Posterior vena cava (tissue), 2 donors: Measurements from ENCODE around the gene STON1. TPM values are rescaled to one million over a fixed set of nuclear protein-coding genes. Genes with fewer than 3 reads are reported as not detected.
"Not testable (repeated sequence)": the region's sequence is repeated elsewhere in the genome, so short reads cannot be mapped to it uniquely, and the experiment has no call there.

Experiments
- DNase-seq: peaks from one replicate; pipeline ENCODE4 v3.0.0-alpha.2; 2020; ENCODE audit warnings: low spot score
- intact Hi-C, 2 donors: fragments of 100-400 bp; cut with DNase I; formaldehyde crosslinking; loops; one replicate each; pipeline versions ENCODE4 v1.14.1 to v1.14.2; 2022 to 2023
- total RNA-seq, 2 donors: library from RNA; stranded (reverse); fragmentation: NEBNext Ultra II Directional; extraction: Animal tissue kit (Norgen Biotek cat#: 25700); gene quantifications; one replicate each; pipeline ENCODE4 v1.2.1, GENCODE V29; 2021
- donor health status: DM: yes; HTN: yes; CAD: no.
- donor health status: DM: yes; HTN: yes; CAD: no.

Gene STON1
- total RNA-seq, 2 donors from 2014 or later, result 44.7 to 47.9 TPM

DNA sequence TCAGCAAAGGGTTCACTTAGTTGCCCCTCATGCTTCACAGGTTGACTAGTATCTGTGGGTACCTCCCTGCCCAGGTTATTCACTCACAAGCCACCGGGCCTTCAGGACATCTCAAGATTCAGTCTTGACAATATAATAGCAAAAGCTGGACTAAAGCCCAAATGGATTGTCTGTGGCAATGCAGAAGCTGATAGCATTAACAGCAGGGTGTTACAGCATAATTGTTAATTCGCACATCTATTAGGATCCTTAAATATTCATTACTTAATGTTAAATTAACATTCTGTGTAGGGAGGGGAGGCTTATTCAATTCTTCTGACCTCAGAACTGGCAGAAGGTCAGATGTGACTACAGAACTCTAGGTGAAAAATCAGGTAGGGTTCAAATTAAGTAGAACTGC lies 67.5 kb downstream of the STON1 start:
- no peak for DNase-seq
- intact Hi-C loops, result no loop called here

GRCh38 chr2:48600204-48600813 lies 70.4 kb downstream of the STON1 start:
- intact Hi-C loops, result no loop called here
- DNase-seq, result no peak

- DNase-seq, result no peak
- intact Hi-C loops, result no loop called here
Measured at GRCh38 chr2:48600917-48601316, 71.0 kb downstream of the STON1 start.

DNA sequence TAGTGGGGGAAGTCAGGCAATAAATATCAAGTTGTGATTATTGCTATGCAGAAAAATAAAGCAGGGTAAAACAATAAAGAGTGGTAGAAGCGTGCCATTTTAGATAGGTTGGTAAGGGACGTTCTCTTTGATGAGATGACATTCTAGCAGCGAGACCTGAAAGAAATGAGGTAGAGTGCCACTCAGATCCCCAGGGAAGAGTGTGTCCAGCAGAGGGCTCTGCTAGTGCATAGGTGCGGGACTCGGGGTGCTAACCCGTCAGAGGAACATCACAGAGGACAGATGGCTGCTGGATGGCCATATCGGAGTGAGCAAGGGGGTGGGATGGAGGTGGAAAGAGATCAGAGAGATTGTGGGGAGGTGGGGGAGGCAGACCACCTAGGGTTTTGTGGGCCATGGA lies 71.4 kb downstream of the STON1 start:
- DNase-seq, result no peak
- intact Hi-C loops, result no loop called here

- no peak for DNase-seq
- intact Hi-C loops, result no loop called here
Measured at GRCh38 chr2:48605482-48606175, 75.7 kb downstream of the STON1 start.

DNA sequence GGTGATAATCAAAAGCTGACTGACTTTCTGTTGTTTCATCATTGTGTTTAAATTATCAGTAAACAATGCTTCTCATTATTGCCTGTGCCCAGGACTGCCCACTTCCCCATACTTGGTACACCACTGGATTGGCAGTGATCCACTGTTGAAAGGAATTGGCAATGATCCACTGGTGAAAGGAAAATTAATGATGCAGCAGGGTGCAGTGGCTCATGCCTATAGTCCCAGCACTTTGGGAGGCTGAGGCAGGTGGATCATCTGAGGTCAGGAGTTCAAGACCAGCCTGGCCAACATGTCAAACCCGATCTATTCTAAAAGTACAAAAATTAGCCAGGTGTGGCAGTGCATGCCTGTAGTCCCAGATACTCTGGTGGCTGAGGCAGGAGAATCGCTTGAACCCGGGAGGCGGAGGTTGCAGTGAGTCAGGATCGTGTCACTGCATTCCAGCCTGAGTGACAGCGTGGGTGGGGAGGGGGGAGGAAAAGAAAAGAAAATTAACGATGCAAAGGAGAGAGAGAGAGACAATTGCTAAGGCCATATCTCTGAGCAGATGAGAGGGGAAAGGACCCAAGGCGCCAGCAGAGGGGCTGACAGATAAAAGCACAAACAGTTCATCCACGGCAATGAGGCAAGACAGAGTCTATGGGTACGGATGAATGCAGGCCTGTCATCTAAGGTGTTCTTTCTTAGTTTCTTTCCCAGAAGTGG lies 77.5 kb downstream of the STON1 start:
- intact Hi-C loops, result no loop called here

DNA sequence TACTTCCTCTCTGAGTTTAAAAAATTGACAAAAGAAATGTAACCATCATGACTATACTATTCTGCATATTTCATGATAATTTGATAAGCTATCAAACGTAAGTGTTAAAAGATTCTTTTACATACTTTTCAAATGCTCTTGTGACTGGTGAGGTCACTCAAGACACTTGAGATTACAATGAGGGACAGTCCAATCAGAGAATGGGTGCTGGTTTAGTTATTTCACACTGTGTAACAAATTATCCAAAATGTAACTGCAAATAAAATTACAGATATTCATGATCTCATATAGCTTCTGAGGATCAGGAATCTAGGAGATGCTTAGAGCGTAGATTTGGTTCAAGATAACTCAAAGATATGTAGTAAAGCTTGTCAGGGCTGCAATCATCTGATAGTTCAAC lies 83.3 kb downstream of the STON1 start:
- no peak for DNase-seq
- intact Hi-C loops, result no loop called here

More for the DNA sequence above, 77.5 kb downstream of the STON1 start:
- no peak for DNase-seq

DNA sequence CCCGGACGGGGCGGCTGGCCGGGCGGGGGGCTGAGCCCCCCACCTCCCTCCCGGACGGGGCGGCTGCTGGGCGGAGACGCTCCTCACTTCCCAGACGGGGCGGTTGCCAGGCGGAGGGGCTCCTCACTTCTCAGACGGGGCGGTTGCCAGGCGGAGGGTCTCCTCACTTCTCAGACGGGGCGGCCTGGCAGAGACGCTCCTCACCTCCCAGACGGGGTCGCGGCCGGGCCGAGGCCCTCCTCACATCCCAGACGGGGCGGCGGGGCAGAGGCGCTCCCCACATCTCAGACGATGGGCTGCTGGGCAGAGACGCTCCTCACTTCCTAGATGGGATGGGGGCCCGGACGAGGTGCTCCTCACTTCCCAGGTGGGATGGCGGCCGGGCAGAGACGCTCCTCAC lies 84.6 kb downstream of the STON1 start:
- DNase-seq, intact Hi-C loops: not testable (repeated sequence)

- intact Hi-C loops, result no loop called here
- no peak for DNase-seq
Measured at GRCh38 chr2:48617618-48618017, 87.7 kb downstream of the STON1 start, which contains the start of gene GTF2A1L. GTF2A1L (plus strand) TSS chr2:48617856; CDS start chr2:48617875, 19 bp downstream.

- intact Hi-C loops, result no loop called here
Measured at GRCh38 chr2:48619526-48619925, 89.6 kb downstream of the STON1 start.

GRCh38 chr2:48620604-48621003 lies 90.7 kb downstream of the STON1 start:
- DNase-seq, result no peak
- intact Hi-C loops, result no loop called here

More at GRCh38 chr2:48619526-48619925, 89.6 kb downstream of the STON1 start:
- no peak for DNase-seq

- intact Hi-C loops, DNase-seq: not testable (repeated sequence)
Measured at GRCh38 chr2:48622691-48623090, 92.7 kb downstream of the STON1 start.

DNA sequence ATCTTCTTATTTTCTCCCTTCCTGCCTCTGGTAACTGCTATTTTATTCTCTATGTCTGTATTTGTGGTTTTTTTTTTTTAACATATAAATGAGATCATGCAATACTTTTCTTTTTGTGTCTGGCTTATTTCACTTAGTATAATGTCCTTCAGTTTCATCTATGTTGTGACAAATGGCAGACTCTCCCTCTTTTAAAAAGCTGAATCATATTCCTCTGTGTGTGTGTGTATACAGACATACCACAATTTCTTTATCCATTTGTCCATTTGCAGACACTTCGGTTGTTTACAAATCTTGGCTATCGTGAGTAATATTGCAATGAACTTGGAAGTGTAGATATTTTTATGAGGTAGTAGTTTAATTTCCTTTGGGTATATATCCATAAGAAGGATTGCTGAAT lies 94.7 kb downstream of the STON1 start:
- DNase-seq, result no peak
- intact Hi-C loops, result no loop called here

DNA sequence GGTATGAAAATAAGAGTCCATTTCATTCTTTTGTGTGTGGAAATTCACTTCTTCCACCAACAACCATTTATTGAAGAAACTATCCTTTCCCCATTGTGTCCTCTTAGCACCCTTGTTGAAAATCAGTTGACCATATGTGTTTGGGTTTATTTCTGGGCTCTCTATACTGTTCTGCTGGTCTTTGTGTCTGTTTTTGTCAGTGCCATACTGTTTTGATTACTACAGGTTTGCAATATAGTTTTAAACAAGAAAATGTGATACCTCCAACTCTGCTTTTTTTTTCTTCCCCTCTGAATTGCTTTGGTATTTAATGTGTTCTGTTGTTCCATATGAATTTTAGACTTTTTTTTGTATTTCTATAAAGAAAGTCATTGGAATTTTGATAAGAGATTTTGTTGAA lies 96.1 kb downstream of the STON1 start:
- no peak for DNase-seq
- intact Hi-C loops, result no loop called here

- no peak for DNase-seq
- intact Hi-C loops, result no loop called here
Measured at GRCh38 chr2:48633143-48633542, 103.2 kb downstream of the STON1 start.

- intact Hi-C loops, result no loop called here
- DNase-seq, result no peak
Measured at GRCh38 chr2:48635786-48636185, 105.8 kb downstream of the STON1 start.

- DNase-seq, result no peak
- intact Hi-C loops, result no loop called here
Measured at GRCh38 chr2:48638261-48638660, 108.3 kb downstream of the STON1 start.
